CD8-positive, alpha-beta memory T cell (primary cell): ENCODE data around the gene ARHGAP42. TPM values are rescaled to one million over a fixed set of nuclear protein-coding genes. Genes with fewer than 3 reads are reported as not detected.

ENCODE experiments used
- CTCF ChIA-PET: fragments of 350-600 bp; sonication (Branson Sonifier 250); formaldehyde crosslinking; loops from one replicate; lab custom pipeline; 2021; ENCODE audit warnings: antibody characterized with exemption; lab: Charles Lee
- POLR2A ChIA-PET: fragments of 350-600 bp; sonication (Branson Sonifier 250); formaldehyde crosslinking; loops from one replicate; lab custom pipeline; 2021; ENCODE audit warnings: antibody characterized with exemption; lab: Charles Lee
- DNase-seq, 5 donors: peaks; one replicate each; pipeline versions ENCODE4 v3.0.0 to v3.0.0-alpha.2; 2020 to 2022; ENCODE audit warnings: mixed read lengths in 1 of 5
- H3K27ac ChIP-seq: one replicate; pipeline ENCODE4 v1.7.0; 2013; ENCODE audit warnings: low read depth, mild to moderate bottlenecking, low read length, moderate library complexity
- H3K27me3 ChIP-seq: 2 replicates; pipeline ENCODE4 v1.7.0; 2013; ENCODE audit warnings: low read length, mild to moderate bottlenecking; ENCODE audit not compliant: insufficient read depth, poor library complexity, severe bottlenecking
- H3K36me3 ChIP-seq: 2 replicates; pipeline ENCODE4 v1.7.0; 2013; ENCODE audit warnings: mild to moderate bottlenecking, low read length, moderate library complexity; ENCODE audit not compliant: insufficient read depth
- H3K4me1 ChIP-seq: 2 replicates; pipeline ENCODE4 v1.7.0; 2013; ENCODE audit warnings: mild to moderate bottlenecking, low read length, moderate library complexity; ENCODE audit not compliant: insufficient read depth
- H3K4me3 ChIP-seq: 2 replicates; pipeline ENCODE4 v1.7.0; 2013; ENCODE audit warnings: mild to moderate bottlenecking, low read length
- H3K9me3 ChIP-seq: 2 replicates; pipeline ENCODE4 v1.7.0; 2013; ENCODE audit warnings: mild to moderate bottlenecking, low read length
- H3K27ac Mint-ChIP-seq, 8 donors: one replicate each; pipeline ENCODE4 v1.8.0; 2020 to 2021; ENCODE audit warnings: mixed read lengths in 8 of 8, mild to moderate bottlenecking in 6 of 8, inconsistent platforms in 3 of 8, moderate library complexity in 3 of 8
- H3K27me3 Mint-ChIP-seq, 2 donors: one replicate each; pipeline ENCODE4 v1.8.0; 2020 to 2021; ENCODE audit warnings: mixed read lengths in 2 of 2, mild to moderate bottlenecking in 1 of 2, moderate library complexity in 1 of 2
- H3K36me3 Mint-ChIP-seq, 3 donors: one replicate each; pipeline ENCODE4 v1.8.0; 2020 to 2021; ENCODE audit warnings: mixed read lengths in 3 of 3, inconsistent platforms in 1 of 3, mild to moderate bottlenecking in 1 of 3
- H3K4me1 Mint-ChIP-seq, 3 donors: one replicate each; pipeline ENCODE4 v1.8.0; 2020 to 2021; ENCODE audit warnings: mixed read lengths in 3 of 3, inconsistent platforms in 1 of 3, mild to moderate bottlenecking in 1 of 3
- H3K4me3 Mint-ChIP-seq, 7 donors: one replicate each; pipeline ENCODE4 v1.8.0; 2020 to 2021; ENCODE audit warnings: mixed read lengths in 7 of 7, mild to moderate bottlenecking in 6 of 7, moderate library complexity in 4 of 7, inconsistent platforms in 2 of 7
- H3K9me3 Mint-ChIP-seq, 5 donors: one replicate each; pipeline ENCODE4 v1.8.0; 2020 to 2022; ENCODE audit warnings: mixed read lengths in 5 of 5, mild to moderate bottlenecking in 3 of 5, moderate library complexity in 2 of 5, inconsistent platforms in 1 of 5
- polyA plus RNA-seq: library from polyadenylated mRNA; unstranded; fragments of 300-500 nt; fragmentation: Illumina TruSeq; gene quantifications from one replicate; pipeline ENCODE4 v1.2.3, GENCODE V29; 2021
- total RNA-seq, 2 experiments: library from RNA; stranded (reverse); gene quantifications; one replicate each; pipeline ENCODE4 v1.2.3, GENCODE V29; 2021

Gene ARHGAP42
- total and polyA plus RNA-seq, 3 experiments from 2014 or later = 0.07 to 0.18 (median 0.09) TPM

- ChIA-PET POLR2A (no interaction called here), CTCF (no interaction called here)
- no peak for DNase-seq
- Mint-ChIP-seq H3K27ac (no peak overlapping the region), H3K4me1 (no peaks in the 10 kb centered on the region), H3K27me3 (no peaks in the 10 kb centered on the region), H3K4me3 (no peak overlapping the region), H3K9me3 (peaks cover 0 to 4% (median 3%) of the 10 kb centered on the region in 5 donors), H3K36me3 (no peaks in the 10 kb centered on the region)
- no peaks in the 10 kb centered on the region for H3K9me3 ChIP-seq
- H3K36me3 ChIP-seq = no peaks in the 10 kb centered on the region
- H3K27ac ChIP-seq = no peak overlapping the region
- no peak overlapping the region for H3K4me3 ChIP-seq
- H3K27me3 ChIP-seq = no peaks in the 10 kb centered on the region
- H3K4me1 ChIP-seq = no peaks in the 10 kb centered on the region
These were observed 236.5 kb downstream of the ARHGAP42 start for GRCh38 chr11:100923555-100923954.

- H3K9me3 ChIP-seq = no peaks in the 10 kb centered on the region
- H3K36me3 ChIP-seq = no peaks in the 10 kb centered on the region
- H3K36me3 Mint-ChIP-seq = no peaks in the 10 kb centered on the region
- H3K4me3 ChIP-seq = no peak overlapping the region
- ChIA-PET CTCF (no interaction called here), POLR2A (no interaction called here)
- peaks cover 0 to under 1% (median 0%) of the 10 kb centered on the region in 5 donors for H3K9me3 Mint-ChIP-seq
- no peak for DNase-seq
- H3K4me1 Mint-ChIP-seq = no peaks in the 10 kb centered on the region
- no peaks in the 10 kb centered on the region for H3K4me1 ChIP-seq
- no peak overlapping the region for H3K27ac Mint-ChIP-seq
- H3K27me3 ChIP-seq = no peaks in the 10 kb centered on the region
- no peaks in the 10 kb centered on the region for H3K27me3 Mint-ChIP-seq
- no peak overlapping the region for H3K27ac ChIP-seq
- no peak overlapping the region for H3K4me3 Mint-ChIP-seq
These were observed 238.8 kb downstream of the ARHGAP42 start for GRCh38 chr11:100925935-100926334.

GRCh38 chr11:100927579-100927978, 240.5 kb downstream of the ARHGAP42 start:
- Histone ChIP-seq H3K36me3 (no peaks in the 10 kb centered on the region), H3K9me3 (no peaks in the 10 kb centered on the region), H3K4me1 (no peaks in the 10 kb centered on the region), H3K27me3 (no peaks in the 10 kb centered on the region), H3K4me3 (no peak overlapping the region), H3K27ac (no peak overlapping the region)
- CTCF ChIA-PET = no interaction called here
- Mint-ChIP-seq H3K27ac (no peak overlapping the region), H3K4me3 (no peak overlapping the region), H3K9me3 (no peaks in the 10 kb centered on the region), H3K27me3 (no peaks in the 10 kb centered on the region), H3K4me1 (no peaks in the 10 kb centered on the region), H3K36me3 (no peaks in the 10 kb centered on the region)
- POLR2A ChIA-PET = no interaction called here
- DNase-seq = no peak

GRCh38 chr11:100928426-100928825, 241.3 kb downstream of the ARHGAP42 start:
- H3K4me1 Mint-ChIP-seq = no peaks in the 10 kb centered on the region
- no peaks in the 10 kb centered on the region for H3K9me3 Mint-ChIP-seq
- CTCF ChIA-PET = no interaction called here

GRCh38 chr11:100929377-100929776, 242.3 kb downstream of the ARHGAP42 start:
- no peaks in the 10 kb centered on the region for H3K36me3 ChIP-seq
- H3K27ac Mint-ChIP-seq = no peak overlapping the region
- no peaks in the 10 kb centered on the region for H3K4me1 Mint-ChIP-seq
- H3K9me3 ChIP-seq = no peaks in the 10 kb centered on the region
- no peaks in the 10 kb centered on the region for H3K27me3 Mint-ChIP-seq
- CTCF ChIA-PET = no interaction called here
- POLR2A ChIA-PET = no interaction called here
- no peaks in the 10 kb centered on the region for H3K9me3 Mint-ChIP-seq
- H3K36me3 Mint-ChIP-seq = no peaks in the 10 kb centered on the region
- no peak overlapping the region for H3K27ac ChIP-seq
- no peak overlapping the region for H3K4me3 ChIP-seq
- no peak overlapping the region for H3K4me3 Mint-ChIP-seq
- no peaks in the 10 kb centered on the region for H3K4me1 ChIP-seq
- DNase-seq = no peak
- no peaks in the 10 kb centered on the region for H3K27me3 ChIP-seq

More at GRCh38 chr11:100928426-100928825, 241.3 kb downstream of the ARHGAP42 start:
- no peaks in the 10 kb centered on the region for H3K9me3 ChIP-seq
- H3K36me3 ChIP-seq = no peaks in the 10 kb centered on the region
- H3K27ac ChIP-seq = no peak overlapping the region
- POLR2A ChIA-PET = no interaction called here
- Mint-ChIP-seq H3K4me3 (no peak overlapping the region), H3K27ac (no peak overlapping the region), H3K36me3 (no peaks in the 10 kb centered on the region), H3K27me3 (no peaks in the 10 kb centered on the region)
- H3K4me1 ChIP-seq = no peaks in the 10 kb centered on the region
- no peak overlapping the region for H3K4me3 ChIP-seq
- DNase-seq = no peak
- H3K27me3 ChIP-seq = no peaks in the 10 kb centered on the region

- POLR2A ChIA-PET = no interaction called here
- Histone ChIP-seq H3K27me3 (no peaks in the 10 kb centered on the region), H3K4me3 (no peak overlapping the region), H3K36me3 (no peaks in the 10 kb centered on the region), H3K9me3 (no peaks in the 10 kb centered on the region), H3K4me1 (no peaks in the 10 kb centered on the region), H3K27ac (no peak overlapping the region)
- no peak overlapping the region for H3K27ac Mint-ChIP-seq
- no peak overlapping the region for H3K4me3 Mint-ChIP-seq
- no peaks in the 10 kb centered on the region for H3K36me3 Mint-ChIP-seq
- CTCF ChIA-PET = no interaction called here
- H3K27me3 Mint-ChIP-seq = no peaks in the 10 kb centered on the region
- DNase-seq = peak in 1 of 5 donors; percentile 10
- H3K4me1 Mint-ChIP-seq = no peaks in the 10 kb centered on the region
- no peaks in the 10 kb centered on the region for H3K9me3 Mint-ChIP-seq
These were observed 243.2 kb downstream of the ARHGAP42 start for GRCh38 chr11:100930185-100930778.

- no peaks in the 10 kb centered on the region for H3K27me3 ChIP-seq
- H3K4me1 ChIP-seq = no peaks in the 10 kb centered on the region
- H3K27ac Mint-ChIP-seq = no peak overlapping the region
- DNase-seq = no peak
- H3K9me3 ChIP-seq = no peaks in the 10 kb centered on the region
- H3K36me3 ChIP-seq = no peaks in the 10 kb centered on the region
- H3K4me3 Mint-ChIP-seq = no peak overlapping the region
- CTCF ChIA-PET = no interaction called here
- no peaks in the 10 kb centered on the region for H3K4me1 Mint-ChIP-seq
- no peaks in the 10 kb centered on the region for H3K36me3 Mint-ChIP-seq
- H3K27me3 Mint-ChIP-seq = no peaks in the 10 kb centered on the region
- POLR2A ChIA-PET = no interaction called here
- H3K4me3 ChIP-seq = no peak overlapping the region
- H3K9me3 Mint-ChIP-seq = no peaks in the 10 kb centered on the region
- no peak overlapping the region for H3K27ac ChIP-seq
These were observed 245.5 kb downstream of the ARHGAP42 start for GRCh38 chr11:100932474-100933100.

GRCh38 chr11:100936781-100937180, 249.7 kb downstream of the ARHGAP42 start:
- Mint-ChIP-seq H3K9me3 (peaks cover 0 to 3% (median 0%) of the 10 kb centered on the region in 5 donors), H3K4me3 (no peak overlapping the region), H3K27me3 (no peaks in the 10 kb centered on the region), H3K27ac (no peak overlapping the region), H3K36me3 (no peaks in the 10 kb centered on the region), H3K4me1 (no peaks in the 10 kb centered on the region)
- CTCF ChIA-PET = no interaction called here
- H3K4me1 ChIP-seq = no peaks in the 10 kb centered on the region
- no peak for DNase-seq
- H3K36me3 ChIP-seq = no peaks in the 10 kb centered on the region
- POLR2A ChIA-PET = no interaction called here
- H3K27ac ChIP-seq = no peak overlapping the region
- H3K27me3 ChIP-seq = no peaks in the 10 kb centered on the region
- H3K4me3 ChIP-seq = no peak overlapping the region
- H3K9me3 ChIP-seq = no peaks in the 10 kb centered on the region
